ENCODE results near the gene SYK. TPM values are rescaled to one million over a fixed set of nuclear protein-coding genes. Genes with fewer than 3 reads are reported as not detected.

Gene SYK
- total RNA-seq, 4 donors from 2014 or later, result 6.7 to 22.2 (median 9.0) TPM

- H3K9me3 ChIP-seq, result peaks cover 0 to 9% of the 10 kb centered on the region in 2 donors
- TF ChIP-seq POLR2A (IDR thresholded peaks at IDR 0.05) (no peak), CTCF (IDR thresholded peaks at IDR 0.05) (no peak)
- intact Hi-C loops (cut with DNase I; ENCODE audit: low total_unique reads), result no loop called here
- H3K4me1 ChIP-seq, result no peaks in the 10 kb centered on the region
- H3K36me3 ChIP-seq, result no peaks in the 10 kb centered on the region
- no peak overlapping the region for H3K27ac ChIP-seq
- DNase-seq, result no peak
- H3K27me3 ChIP-seq, result no peaks in the 10 kb centered on the region
- H3K4me3 ChIP-seq, result no peak overlapping the region
Observed at GRCh38 chr9:90888941-90889340, 87.3 kb downstream of the SYK start.

GRCh38 chr9:90890146-90890810, 88.7 kb downstream of the SYK start:
- Histone ChIP-seq H3K27ac (no peak overlapping the region), H3K36me3 (no peaks in the 10 kb centered on the region), H3K4me3 (no peak overlapping the region), H3K9me3 (peaks cover 0 to 5% of the 10 kb centered on the region in 2 donors), H3K27me3 (no peaks in the 10 kb centered on the region), H3K4me1 (no peaks in the 10 kb centered on the region)
- TF ChIP-seq CTCF (IDR thresholded peaks at IDR 0.05), result no peak
- no peak for TF ChIP-seq POLR2A (IDR thresholded peaks at IDR 0.05)
- no peak for DNase-seq
- intact Hi-C loops (cut with DNase I; ENCODE audit: low total_unique reads), result no loop called here

- Histone ChIP-seq H3K4me1 (no peaks in the 10 kb centered on the region), H3K27me3 (no peaks in the 10 kb centered on the region), H3K9me3 (no peaks in the 10 kb centered on the region), H3K4me3 (no peak overlapping the region), H3K27ac (no peak overlapping the region), H3K36me3 (no peaks in the 10 kb centered on the region)
- intact Hi-C loops (cut with DNase I; ENCODE audit: low total_unique reads), result no loop called here
- no peak for DNase-seq
- TF ChIP-seq POLR2A (IDR thresholded peaks at IDR 0.05) (no peak), CTCF (IDR thresholded peaks at IDR 0.05) (no peak)
Observed at GRCh38 chr9:90891308-90892040, 89.9 kb downstream of the SYK start.

GRCh38 chr9:90892918-90893317, 91.3 kb downstream of the SYK start:
- Histone ChIP-seq H3K4me1 (no peaks in the 10 kb centered on the region), H3K27ac (no peak overlapping the region), H3K36me3 (no peaks in the 10 kb centered on the region), H3K9me3 (no peaks in the 10 kb centered on the region), H3K4me3 (no peak overlapping the region), H3K27me3 (no peaks in the 10 kb centered on the region)
- intact Hi-C loops (cut with DNase I; ENCODE audit: low total_unique reads), result no loop called here
- no peak for TF ChIP-seq CTCF (IDR thresholded peaks at IDR 0.05)
- DNase-seq, result no peak

GRCh38 chr9:90893706-90894105, 92.1 kb downstream of the SYK start:
- Histone ChIP-seq H3K4me1 (no peaks in the 10 kb centered on the region), H3K4me3 (no peak overlapping the region), H3K36me3 (no peaks in the 10 kb centered on the region), H3K27ac (no peak overlapping the region), H3K9me3 (no peaks in the 10 kb centered on the region), H3K27me3 (no peaks in the 10 kb centered on the region)
- intact Hi-C loops (cut with DNase I; ENCODE audit: low total_unique reads), result no loop called here
- TF ChIP-seq POLR2A (IDR thresholded peaks at IDR 0.05), result no peak
- TF ChIP-seq CTCF (IDR thresholded peaks at IDR 0.05), result no peak
- no peak for DNase-seq
